ENCODE results near the gene ARID1B.
"Not testable (repeated sequence)": the region's sequence is repeated elsewhere in the genome, so short reads cannot be mapped to it uniquely, and the experiment has no call there.

Gene ARID1B

DNA sequence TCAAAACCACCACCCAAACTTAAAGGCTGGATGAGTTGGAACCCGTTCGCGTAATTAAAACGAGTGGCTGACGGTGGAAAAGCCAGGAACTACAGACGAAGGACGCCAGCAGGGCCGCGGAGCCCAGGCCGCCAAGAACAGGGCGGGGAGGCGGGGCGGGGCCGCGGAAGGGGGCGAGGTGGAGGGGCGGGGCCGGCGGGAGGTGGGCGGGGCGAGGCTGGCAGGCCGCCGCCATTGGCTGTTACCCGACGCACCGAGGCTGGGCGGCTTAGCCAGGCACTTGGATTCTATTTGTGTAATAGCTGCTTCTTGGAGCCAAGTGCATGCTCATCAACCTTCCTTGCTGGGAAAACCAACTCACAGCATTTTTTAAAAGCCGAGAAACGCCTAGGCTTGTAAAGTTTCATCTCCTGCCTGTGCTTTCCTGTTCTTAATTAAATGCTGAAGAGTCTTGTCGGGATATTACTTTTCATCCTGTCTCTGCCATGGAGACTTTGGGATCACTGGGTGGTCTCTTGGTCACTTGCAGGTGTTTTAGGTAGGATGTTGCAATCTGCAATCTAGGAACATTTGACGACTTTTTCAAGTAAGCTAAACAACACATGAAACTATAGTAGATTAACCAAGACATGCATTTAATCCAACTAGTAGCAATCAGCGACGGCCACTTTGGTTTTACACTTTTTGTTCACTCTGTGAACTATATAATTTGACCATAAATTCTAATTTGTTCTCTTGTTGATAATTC is 245.0 kb downstream of the ARID1B start:
- peak; percentile 77 for DNase-seq (ENCODE audit: low read depth)

DNA sequence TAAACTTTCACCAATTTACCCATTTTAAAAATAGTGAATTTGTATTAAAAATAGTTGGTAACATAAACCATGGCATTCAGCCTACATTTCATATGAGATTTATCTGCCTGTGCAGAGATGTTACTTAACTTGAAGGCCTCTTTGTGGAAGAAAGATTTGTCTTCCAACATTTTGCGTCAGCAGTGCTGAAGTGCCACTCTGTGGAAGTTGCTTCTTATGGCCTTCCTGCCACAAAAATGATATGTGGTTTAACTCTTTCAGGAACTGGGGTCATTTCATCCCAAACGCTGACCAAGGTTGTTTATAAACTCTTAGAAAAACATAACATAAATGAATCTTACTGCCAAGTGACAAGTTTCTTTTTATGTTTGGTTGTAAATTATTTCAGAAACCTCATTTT is 246.8 kb downstream of the ARID1B start:
- DNase-seq (ENCODE audit: low read depth), result no peak

DNA sequence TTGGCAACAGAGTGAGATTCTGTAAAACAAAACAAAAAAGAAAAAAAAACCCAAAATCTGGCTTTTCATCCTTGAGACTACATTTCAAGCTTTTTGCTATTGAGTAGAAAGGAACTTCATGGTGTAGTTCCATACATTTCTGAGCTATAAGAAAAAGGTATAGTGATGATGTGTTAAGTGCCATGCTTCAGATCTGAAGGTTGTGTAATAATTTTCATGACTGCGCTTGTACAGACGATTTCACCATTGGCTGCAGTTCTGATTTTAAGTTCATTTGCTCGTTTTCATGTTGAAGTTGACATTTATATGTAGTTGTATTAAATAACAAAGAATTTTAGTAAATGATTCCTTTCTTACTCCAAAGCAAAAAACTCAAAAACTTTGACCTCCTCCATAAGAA is 247.6 kb downstream of the ARID1B start:
- DNase-seq (ENCODE audit: low read depth), result no peak

DNA sequence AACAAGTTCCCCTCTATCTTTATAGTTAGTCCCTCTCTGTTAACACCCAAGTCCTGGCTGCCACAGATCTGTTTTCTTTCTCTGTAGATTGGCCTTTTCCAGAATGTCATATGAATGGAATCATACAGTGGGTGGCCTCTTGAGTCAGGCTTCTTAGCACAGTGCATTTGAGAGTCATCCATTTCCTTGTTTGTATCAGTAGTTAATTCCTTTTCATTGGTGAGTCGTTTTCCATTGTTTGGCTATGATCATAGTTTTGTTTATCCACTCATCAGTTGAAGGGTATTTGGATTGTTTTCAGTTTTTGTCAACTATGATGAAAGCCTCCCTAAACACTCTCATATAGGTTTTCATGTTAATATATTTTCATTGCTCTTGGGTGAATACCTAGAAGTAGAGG is 248.3 kb downstream of the ARID1B start:
- no peak for DNase-seq (ENCODE audit: low read depth)

DNA sequence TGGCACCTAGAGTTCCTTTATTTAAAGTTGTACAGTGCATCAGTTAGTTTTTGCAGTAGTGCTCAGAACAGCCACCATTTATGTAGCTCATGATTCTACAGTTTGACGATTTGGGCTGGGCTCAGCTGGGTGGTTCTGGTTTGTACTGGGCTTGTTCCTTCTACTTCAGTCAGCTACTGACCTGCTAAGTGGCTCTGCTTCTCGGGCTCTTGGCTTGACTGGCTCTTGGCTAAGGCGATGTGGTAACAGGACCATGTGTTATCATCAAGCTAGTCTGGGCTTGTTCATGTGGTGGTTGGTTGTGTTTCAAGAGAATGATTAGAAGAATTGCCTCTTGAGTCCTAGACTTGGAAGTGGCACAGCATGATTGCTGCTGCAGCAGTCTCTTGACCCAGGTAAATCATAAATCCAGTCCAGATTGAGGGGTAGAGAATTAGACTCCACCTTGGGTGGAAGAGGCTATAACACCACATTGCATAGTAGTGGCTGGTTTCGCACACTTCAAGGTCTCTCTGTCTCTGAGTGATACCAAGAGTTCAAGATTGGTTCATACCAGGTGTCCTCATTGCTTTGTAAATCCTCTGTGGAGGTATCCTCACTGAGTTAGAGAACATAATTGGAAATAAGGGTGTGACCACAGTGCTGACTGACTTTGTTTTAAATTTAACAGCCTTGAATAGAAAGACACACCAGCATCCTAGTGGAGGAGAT is 253.0 kb downstream of the ARID1B start:
- DNase-seq (ENCODE audit: low read depth), result no peak

DNA sequence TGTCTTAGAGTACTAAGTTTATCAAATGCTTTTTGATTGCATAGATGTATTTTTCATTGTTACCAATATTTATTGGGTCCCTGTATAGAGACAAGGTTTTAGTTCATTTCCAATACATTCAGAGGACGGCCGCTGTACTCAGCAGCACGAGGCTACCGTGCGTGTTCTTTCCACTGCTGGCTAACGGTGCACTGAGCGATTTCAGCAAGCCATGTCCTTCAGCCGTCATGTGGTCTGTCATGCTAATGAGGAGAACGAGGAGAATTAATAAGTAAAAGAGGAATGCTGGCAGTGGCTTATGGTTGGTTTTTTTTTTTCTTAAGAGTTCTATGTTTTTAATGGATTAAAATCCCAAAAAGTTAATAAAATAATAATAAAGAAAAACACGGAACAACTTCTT is 253.6 kb downstream of the ARID1B start:
- DNase-seq (ENCODE audit: low read depth), result no peak

DNA sequence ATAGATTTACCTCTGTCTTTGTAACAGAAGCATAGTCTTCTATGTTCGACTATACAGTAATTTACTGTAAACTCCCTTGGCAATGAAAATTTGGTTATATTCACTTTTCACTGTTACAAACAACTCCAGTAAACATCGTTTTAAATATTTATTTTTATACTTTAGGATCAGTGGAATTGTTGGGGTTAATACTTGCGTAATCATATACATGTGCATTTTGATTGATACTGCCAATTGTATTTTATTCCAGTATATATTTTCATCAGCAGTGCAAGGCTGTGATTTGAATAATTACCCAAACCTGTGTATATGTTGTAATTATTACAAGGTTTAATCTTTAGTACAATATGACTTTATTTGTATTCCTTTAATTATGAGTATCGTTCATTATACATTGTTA is 255.7 kb downstream of the ARID1B start:
- no peak for DNase-seq (ENCODE audit: low read depth)

DNA sequence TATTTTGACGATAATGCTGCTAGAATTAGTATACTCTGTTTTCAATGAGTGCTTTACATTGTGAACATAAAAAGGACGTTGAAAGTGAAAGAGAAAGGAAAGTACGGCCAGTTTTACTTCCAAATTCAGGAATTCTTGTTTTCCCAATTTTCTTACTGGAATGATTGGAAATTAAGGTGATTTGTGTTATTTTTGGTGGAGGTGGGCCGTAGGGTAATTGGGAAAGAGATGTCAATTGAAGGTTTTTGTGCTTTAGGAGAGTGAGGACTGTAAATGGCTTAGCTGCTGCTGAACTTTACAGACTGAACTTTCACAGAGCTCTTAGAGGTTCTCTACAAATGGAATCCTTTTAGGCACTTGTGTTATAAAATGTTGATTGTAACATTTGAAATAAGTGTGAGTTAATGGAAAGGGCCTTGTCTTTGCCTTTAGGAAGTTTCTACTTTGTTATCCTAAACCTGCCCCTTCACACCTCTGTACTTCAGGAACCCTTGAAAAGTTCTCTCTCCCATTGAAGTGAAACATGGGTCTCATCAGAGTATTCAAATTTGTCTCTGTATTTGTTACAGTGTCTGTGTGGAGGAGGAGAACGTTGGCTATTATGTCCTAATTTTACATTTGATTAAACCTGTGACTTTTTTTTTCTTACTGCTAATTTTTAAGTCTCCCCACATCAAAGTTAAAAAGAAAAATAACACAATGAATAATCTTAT is 256.4 kb downstream of the ARID1B start:
- no peak for DNase-seq (ENCODE audit: low read depth)

DNA sequence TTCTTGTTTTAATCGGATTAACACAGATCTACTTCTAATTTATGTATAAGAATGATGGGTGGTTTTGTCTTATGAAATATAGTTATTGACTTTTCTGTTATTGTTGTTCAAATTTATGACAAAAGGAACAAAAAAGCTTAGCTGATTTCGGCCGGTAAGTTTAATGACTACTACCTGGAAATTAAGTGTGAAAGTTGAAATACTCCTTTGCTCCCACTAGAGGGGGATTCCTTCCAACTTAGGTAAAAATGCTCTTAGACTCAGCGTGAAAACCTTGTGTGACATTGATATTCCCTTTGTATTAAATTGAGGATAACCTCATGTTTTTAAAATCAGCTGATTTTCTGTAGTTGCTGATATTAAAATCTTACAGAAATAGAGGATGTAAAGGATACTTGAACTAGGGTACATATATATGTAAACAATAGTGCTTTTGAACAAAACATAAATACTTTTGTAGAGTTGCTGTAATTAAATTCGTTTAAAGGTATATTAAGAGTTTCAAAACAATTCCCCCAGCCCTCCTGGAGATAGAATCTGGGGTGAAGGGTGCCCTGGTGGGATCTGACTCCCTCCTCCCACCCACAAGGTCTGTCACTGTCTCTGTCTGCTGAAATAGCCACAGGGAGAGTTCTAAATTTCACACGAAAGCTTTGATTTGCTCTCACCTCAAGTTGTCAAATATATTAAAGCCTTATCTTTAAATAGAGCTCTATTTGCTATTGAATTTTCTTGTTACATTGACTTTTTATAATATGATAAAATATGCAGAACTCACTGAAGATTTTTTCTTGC is 257.5 kb downstream of the ARID1B start:
- DNase-seq (ENCODE audit: low read depth), result no peak

DNA sequence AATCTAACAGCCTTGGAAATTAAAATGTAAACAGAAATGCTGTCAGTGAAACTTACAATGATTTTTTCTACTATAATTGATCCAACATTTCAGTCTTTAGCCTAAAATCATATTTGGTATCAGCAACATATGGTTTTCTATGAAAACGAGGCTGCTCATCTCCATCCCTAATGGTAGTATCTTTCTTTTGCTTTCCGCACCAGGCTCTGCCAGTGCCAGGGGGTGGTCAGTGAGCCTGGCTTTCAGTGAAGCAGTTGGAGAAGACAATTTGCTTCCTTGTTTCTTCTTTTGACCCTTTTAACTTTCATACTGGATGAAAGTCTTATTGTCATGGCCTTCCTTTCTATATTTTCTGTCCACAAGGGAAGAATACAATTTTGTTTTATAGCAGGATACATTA is 258.4 kb downstream of the ARID1B start:
- no peak for DNase-seq (ENCODE audit: low read depth)

DNA sequence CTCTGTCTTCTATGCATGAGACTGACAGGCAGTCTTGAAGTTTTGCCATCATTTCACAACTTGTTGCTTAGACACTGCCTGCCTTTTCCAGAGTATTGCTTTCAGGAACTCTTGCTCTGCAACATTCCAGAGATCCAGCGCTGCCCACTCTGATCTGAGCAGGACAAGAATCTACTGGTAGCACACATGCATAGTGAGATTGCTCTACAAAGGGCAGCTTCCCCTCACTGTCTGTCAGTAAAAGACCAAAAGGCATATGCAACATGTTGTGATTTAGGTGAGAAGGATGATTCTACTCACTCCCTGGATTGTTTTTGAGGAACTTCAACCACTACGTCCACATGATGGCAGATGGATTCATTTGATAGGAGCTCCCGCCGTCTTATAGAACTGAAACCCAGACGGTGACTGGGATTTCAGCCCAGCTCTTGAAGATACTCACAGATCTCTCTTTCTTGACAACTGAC is 259.1 kb downstream of the ARID1B start:
- no peak for DNase-seq (ENCODE audit: low read depth)

DNA sequence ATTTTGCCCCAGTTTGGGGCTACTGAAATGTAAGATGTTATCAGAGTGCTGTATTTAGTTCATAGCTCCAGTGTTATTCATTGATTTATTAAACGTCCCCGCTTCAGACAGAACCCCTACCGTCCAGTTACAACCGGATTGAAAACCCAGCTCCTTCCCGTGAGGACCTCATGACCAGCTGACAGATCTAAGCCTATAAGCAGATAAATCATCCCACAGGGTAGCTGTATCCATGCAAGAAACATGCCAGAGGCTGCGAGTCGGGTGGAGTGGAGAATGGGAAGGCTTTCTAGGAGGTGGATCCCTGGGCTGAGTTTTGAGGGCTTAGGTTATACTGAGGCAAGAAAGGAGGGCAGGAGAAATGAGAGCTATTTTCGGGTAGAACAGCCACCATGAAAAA is 260.0 kb downstream of the ARID1B start:
- no peak for DNase-seq (ENCODE audit: low read depth)

DNA sequence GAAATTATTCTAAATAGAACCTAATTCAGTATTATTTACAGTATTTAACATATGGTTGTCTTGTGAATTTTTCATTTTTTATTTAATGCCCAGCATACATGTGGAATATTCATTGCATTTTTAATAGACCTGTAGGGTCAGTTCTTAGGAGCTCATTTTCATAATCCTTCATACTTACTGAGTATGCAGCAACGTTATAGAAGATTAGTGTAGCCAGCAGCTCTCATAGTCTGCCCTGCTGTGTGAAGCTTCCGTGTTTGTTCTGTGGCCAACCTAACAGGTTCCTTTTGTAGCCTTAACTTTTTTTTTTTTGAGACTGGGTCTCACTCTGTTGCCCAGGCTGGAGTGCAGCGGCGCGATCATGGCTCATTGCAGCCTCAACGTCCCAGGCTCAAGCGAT is 261.4 kb downstream of the ARID1B start:
- DNase-seq (ENCODE audit: low read depth), result no peak

DNA sequence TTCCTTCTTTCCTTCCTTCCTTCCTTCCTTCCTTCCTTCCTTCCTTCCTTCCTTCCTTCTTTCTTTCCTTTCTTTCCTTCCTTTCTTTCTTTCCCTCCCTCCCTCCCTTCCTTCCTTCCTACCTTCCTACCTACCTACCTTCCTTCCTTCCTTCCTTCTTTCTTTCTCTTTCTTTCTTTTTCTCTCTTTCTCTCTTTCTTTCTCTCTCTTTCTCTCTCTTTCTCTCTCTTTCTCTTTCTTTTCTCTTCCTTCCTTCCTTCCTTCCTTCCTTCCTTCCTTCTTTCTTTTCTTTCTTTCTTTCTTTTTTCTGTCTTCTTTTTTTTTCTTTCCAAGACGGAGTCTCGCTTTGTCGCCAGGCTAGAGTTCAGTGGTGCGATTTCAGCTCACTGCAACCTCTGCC is 262.5 kb downstream of the ARID1B start:
- not testable (repeated sequence) for DNase-seq (ENCODE audit: low read depth)

DNA sequence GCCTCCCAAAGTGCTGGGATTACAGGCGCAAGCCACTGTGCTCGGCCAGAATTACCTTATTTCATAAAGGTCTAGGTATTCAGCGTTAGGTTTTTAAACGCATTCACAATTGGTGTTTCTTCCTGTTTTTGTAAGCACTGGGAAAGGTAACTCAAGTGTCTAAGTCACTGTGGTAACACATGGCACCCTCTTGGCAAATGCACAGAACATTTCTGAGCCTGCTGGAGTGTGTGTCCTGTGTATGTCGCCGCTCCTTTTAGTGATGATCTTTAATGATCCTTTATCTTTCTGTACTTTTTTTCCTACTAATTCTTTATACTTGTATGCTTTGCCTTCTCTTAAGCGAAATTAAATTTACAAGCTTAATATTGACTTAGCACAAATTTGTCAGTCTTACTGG is 263.0 kb downstream of the ARID1B start:
- no peak for DNase-seq (ENCODE audit: low read depth)

DNA sequence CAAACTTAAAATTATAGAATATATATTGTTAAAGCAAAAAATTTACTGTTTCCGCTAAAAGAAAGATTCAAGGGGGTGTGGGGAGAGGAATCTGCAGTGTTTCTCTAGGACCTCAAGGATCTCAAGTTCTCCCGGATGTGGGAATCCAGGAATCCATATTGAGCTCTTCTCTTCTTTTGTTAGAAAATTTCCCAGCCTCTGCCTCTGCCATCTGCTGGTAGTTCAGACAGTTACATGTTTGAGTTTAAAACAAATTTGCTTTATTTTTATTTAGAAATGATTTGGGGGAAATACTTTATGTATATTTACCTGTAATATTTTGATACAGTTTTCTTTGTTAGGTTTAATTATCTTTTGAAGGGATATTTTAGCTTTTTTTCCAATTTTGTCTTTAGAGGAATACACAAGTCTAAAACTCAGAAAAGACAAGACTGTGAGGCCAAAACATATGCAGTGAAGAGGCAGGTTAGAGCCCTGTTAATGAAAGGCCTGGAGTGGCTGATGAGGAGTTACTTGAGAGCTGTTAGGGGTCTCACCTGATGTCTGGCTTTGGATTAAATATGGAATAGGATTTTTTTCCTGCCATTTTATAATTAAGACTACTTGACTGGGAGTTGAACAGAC is 268.8 kb downstream of the ARID1B start:
- no peak for DNase-seq (ENCODE audit: low read depth)

DNA sequence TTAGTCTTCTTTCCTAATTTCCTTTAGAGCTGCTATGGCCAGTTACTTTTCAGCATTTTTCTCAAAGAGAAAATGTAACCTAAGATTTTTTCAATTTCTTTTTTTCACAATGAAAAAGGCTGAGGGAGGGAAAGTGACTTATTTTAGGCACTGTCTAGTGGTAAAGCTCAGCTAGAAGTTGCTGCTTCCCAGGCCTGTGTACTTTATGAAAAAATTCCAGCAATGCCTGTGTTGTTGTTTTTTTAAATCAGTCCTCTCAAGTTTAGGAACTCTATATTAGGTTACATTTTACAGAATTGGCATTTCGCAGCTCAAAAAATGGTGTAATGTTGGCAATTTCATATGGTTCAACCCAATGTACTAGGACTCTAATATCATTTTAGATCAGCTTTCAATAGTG is 269.6 kb downstream of the ARID1B start:
- DNase-seq (ENCODE audit: low read depth), result no peak

DNA sequence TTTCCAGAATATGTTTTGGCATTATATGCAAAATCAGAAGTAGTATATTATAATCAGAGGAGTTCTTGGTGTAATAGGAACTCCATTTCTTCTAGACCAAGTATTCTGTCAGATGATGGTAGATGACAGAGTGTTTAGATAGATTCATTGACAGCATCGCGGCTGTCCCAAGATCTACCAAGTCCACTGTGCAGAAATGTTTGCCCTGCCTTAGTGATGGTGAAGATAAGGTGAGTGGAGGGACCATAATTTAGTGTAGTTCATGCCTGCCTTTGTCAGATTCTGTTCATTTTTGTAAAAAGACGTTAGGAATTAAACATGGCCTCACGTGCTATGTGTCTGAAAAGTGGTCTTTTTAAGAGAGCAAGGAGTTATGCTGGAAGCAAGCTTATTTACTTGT is 270.1 kb downstream of the ARID1B start:
- no peak for DNase-seq (ENCODE audit: low read depth)

DNA sequence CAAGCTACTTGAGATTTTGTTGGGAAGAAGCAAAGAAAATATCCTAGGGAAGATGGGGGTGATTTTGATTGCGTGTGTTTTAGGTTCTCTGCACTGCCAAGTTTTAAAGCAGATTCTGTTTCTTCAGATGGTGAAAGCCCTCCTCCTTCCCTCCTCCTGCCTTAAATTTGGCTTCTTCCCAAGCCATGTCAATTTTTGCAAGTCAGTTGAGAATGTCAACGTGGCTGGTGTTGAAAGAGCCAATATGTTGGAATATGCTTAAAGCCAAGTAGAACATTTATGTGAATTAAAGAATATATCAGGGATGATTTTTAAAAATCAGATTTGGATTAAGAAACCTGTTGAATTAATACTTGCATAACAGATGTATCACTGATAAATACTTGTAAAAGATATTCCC is 270.8 kb downstream of the ARID1B start:
- no peak for DNase-seq (ENCODE audit: low read depth)

DNA sequence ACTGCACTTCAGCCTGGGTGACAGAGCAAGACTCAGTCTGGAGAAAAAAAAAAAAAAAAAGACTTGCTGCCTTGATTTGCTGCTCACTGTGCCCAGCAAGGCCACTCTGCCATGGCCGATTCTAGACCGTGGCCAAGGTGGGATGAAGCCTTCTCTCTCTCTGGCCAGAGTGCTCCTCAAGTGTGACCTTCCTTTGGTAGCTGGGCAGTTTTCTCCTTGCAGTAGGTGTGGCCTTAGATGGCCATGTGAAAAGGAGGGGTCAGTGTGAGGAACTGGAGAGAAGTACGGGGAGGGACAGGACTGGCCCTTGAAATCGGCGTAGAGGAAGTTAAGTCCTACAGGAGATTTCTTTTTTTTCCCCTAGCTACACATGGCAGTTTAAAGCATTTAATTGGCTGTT is 272.0 kb downstream of the ARID1B start:
- DNase-seq (ENCODE audit: low read depth), result no peak

DNA sequence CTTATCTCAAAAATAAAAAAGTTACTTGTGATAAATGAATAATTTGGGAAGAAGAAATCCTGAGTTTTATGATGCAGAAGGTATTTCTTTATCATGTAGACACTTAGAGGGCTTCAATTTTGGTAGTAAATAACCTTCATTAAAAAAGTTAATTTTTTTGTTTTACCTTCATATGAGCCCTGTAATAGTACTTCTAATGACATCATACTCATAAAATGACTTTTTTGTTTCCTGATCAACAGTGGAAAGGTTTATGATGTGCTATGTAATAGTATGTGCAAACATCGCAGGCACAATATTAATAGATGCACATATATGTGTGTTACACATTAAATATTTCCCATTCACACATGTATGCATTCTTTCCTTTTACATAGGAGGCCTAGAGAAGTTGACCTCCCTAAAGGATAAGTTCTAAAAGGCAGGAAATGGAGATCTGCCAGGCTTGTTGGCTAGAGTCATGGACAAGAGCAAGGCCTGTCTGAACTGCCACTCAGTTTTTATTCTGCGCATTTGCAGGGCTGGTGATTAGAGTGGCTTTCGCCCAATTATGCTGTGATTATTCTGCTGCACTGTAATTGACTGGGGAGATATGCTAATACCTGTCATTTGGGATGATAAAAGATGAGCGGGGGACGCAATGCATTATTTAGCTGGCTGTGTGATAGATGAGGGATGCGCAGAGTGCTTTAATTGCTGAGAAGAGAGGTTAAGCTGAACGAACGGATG is 273.5 kb downstream of the ARID1B start:
- no peak for DNase-seq (ENCODE audit: low read depth)

Data from T follicular helper cell (primary cell).